SIG-M5 (cell line): Measurements from ENCODE around the gene HHIP.

Experiments
- DNase-seq: peaks from one replicate; lab custom pipeline; 2025; lab: John Stamatoyannopoulos, UW

Gene HHIP

GRCh38 chr4:144709793-144710525 lies 64.0 kb downstream of the HHIP start:
- DNase-seq, result no peak

DNA sequence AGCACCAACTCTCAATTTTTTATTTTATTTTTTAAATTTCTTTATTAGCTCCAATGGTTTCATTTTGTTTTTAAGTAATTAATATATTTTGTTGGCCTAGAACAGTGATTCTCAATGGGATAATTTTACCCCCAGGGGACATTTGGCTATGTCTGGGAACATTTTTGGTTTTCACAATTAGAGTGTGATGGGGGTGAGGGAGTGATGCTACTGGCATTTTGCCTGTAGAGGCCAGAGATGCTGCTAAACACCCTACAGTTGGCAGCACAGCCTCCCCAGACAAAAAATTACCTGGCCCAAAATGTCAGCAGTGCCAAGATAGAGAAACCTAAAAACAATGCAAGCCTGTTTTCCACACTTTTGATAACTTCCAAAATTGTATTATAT lies 64.6 kb downstream of the HHIP start:
- DNase-seq, result no peak

DNA sequence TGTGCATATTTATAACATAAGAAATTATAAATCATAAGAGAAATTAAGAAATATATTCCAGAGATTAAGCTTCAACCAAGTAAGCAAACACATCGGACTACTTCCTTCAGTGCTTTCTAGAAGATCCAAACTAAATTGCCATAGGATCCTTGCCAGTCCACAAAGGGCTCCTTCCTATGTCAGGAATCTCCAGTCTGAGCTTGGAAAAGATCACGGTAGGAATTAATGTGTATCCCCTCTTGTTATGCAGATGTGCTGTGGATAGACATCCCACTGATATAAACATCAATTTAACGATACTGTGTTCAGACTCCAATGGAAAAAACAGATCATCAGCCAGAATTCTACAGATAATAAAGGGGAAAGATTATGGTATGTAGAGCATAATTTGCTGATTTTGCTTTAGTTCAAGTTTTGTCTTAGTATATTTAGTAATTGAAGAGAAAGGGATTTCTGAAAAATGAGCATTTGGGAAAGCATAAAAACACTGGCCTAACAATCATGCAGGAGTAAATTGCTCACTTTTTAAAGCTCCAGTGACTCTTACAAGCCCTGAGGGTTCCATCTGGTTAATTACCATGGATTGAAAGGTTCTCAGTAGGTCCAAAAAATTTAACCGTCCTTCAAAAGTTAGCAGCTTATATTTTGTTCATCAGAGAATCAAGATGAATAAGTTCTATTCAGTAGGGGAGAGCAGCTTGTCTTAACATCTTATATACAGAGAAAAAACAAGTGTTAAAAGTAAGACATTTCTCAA lies 65.9 kb downstream of the HHIP start:
- no peak for DNase-seq

GRCh38 chr4:144712775-144713174 lies 66.8 kb downstream of the HHIP start:
- no peak for DNase-seq

DNA sequence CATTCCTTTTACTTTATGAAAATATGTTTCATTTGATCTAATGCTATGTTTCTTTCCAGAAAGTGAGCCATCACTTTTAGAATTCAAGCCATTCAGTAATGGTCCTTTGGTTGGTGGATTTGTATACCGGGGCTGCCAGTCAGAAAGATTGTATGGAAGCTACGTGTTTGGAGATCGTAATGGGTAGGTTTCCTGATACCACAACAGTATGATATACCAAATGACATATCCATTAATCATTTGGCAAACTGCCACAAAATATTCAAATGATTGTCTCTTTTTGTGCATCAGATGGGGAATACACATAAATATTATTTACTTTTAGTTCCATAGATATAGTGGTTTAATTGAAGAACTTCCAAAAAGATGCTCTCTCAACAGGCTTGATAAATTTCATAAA lies 68.2 kb downstream of the HHIP start:
- DNase-seq, result no peak

DNA sequence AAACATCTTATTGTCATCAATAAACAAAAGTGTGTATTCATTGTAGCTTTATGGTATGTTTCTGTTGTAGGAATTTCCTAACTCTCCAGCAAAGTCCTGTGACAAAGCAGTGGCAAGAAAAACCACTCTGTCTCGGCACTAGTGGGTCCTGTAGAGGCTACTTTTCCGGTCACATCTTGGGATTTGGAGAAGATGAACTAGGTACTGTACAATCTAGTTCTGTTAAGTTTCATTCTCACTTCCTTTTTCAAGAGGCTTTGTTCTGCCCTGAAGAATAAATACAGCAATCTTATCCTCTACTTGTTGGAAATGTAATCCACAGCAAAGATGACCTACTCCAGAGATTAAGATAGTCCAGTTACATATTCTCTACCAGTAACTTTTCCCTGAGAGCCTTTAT lies 69.3 kb downstream of the HHIP start:
- no peak for DNase-seq

DNA sequence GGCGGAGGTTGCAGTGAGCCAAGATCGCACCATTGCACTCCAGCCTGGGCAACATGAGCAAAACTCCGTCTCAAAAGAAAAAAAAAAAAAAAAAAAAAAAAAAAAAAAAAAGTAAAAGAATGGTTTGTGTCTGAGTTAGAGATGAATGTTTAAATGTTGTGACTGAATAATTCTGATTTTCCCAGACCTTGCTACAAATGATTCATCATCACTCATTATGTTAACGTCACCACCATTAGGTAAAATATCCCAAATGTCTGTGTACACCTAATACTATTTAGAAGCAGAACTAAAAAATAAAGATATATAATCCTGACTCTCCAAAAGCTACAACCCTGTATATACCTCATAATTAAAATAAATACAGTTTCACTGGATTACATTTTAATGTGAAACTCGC lies 70.8 kb downstream of the HHIP start:
- DNase-seq, result no peak

DNA sequence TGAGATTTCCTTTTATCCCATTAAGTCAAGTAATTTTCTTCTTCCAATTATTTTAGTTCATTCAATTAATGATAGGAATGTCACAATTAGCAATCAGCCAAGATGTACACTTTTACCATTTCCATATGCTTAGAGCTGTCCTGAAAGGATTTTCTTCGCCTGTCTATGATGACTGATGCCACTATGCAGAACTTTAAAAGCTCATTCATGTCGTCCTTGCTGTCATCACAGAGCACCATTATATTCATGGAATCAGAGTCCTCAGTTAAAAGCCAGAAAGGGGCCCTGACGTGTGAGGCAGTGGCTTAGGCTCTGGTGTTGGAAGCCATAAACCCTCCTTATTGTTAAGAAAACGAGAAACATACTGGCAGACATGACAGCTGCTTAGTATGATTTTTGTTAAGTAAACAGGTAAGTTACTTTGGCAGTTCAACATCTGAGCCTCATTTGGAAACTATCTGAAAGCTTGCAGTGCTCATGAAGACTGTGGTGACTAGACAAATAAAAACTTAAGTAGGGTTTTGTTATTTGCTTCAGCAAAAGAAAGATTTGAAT lies 73.1 kb downstream of the HHIP start:
- no peak for DNase-seq

GRCh38 chr4:144720491-144720890 lies 74.5 kb downstream of the HHIP start:
- no peak for DNase-seq

DNA sequence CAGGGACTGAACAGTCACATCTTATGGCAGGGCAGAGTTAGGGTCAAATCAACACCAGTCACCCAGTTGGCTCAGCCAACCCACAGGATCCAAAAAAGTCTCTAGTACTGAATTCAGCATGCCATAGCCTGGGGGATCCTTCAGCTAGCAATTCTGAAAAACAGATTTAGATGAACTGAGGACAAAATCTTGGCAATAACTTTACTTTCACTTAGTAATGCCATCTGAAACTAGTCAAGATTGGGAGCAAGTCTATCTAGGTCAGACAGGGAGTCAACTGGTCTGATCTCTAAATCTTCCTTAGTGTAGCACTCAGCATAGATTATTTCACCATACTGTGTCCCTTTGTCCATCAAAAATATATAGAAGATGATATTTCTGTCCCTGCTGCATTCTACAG lies 76.0 kb downstream of the HHIP start:
- no peak for DNase-seq

DNA sequence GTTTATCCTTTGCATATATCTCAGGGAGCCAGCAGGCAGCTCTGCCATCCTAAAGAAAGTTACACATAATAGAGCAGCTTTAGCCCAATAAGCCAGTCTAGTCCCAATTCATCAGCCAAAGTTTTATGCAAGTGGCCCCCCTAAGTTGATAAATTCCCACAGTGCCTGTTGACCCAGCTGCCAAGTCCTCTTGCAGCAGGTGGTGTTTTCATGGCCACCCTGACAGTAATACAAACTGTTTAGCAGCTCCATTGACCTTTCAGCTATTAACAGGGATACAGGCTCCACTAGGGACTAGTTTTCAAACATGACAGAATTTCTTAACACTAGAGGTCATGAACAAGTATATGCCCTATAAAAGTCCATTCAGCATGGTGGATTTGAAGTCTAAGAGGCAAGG lies 77.5 kb downstream of the HHIP start:
- no peak for DNase-seq

DNA sequence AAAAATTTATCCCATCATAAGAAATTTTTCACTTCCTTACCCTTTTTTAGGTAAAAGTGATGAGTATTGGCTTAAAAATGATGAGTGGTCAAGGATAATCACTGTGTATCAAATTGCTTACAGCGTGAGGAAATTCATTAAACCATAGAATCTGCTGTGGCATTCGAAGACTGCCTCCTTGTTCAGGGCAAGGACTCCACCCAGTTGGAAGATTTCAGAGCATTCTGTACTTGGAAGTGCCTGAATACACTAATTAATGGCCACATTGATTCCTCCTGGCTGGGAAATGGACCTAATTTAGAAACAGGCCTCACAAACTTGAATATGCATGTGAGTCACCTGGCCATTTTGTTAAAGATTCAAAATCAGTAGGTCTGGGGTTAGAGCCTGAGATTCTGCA lies 83.2 kb downstream of the HHIP start:
- no peak for DNase-seq

DNA sequence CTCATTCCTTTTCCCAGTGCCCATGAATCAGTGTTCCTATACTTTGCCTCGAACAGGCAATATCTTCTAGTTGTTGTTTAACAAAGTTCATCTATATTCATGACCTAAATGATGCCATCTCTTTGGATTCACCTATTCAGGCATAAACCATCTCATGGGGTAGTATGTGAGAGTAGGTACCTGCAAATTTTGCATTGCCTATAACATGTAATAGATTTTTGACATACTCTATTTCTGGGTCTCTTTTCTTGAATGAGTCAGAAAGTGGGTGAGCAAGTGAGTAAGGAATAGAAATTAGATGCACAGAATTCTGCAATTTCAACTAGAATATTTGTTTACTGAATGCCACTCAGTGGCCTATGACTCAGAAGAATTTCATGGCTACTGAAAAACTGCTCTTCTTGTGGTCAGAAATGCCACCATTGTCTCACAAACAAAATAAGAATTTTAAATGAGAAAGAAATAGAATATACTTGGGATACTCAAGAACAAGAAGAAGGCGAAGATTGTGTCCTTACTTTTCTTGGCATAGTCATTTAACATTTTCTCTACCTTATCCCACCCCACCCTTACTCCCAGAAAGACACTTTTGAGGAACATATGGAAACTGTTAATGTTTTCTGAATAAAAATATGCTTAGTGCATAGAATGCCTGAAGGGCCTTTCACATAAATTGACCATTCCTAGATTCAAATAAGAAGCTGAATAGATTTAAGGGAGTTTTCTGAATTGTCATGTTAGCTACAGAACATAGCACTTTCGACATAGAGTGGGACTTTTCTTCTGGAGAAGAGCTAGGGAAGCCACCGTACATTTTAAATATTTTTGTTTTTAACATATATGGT lies 86.8 kb downstream of the HHIP start:
- no peak for DNase-seq

DNA sequence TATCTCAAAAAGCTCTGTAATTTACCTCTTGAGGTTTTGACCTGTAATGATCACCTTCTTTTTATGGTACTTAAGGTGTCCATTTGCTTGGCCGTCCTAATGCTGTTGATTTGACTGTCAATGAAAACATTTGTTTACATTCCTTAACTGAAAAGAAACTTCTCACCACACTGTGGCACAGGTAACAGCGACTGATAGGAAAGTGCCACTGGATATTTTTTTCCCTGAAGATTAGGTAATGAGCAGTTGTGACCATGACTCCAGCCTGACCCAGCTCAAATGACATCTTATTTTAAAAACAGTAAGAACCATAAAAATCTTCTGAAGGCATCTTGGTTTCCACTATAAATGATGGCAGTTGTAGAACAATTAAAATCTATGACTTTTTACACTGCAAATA lies 87.6 kb downstream of the HHIP start:
- DNase-seq, result no peak

- no peak for DNase-seq
Measured at GRCh38 chr4:144734522-144734921, 88.6 kb downstream of the HHIP start.

- no peak for DNase-seq
Measured at GRCh38 chr4:144738649-144739048, 92.7 kb downstream of the HHIP start.

- no peak for DNase-seq
Measured at GRCh38 chr4:144739511-144740033, 93.6 kb downstream of the HHIP start.

- no peak for DNase-seq
Measured at GRCh38 chr4:144740316-144740715, 94.4 kb downstream of the HHIP start.

DNA sequence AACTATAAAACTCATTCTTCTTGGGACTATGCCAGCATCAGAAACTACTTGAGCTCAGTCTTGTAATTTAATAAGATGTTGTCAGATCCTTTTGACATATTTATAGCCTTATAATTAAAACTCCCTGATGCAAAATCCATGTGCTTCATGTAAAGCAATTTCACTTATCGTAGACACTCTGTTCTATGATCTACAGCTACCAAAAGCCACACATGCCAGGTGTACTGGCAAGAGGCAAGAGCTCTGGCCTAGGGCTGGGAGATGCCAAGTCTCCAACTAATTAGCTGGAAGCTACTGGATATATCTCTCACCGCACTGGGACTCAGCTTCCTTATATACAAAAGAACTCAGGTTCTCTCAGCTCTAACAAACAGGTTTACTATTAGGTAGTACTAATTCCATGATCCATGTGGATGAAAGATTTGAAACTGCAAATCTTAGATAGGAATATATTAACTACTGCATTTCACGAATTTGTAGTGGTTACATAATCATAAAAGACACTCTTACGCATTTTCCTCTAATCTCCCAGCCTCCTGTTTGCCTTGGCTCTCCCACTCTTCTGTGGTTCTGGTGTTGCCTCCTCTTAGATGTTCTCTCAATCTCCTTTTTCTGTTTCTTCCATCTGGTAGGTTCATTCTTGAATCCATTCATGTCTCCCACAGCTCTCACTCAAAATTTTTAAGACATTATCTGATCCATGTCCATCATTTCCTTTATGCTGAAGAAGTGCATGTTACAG lies 103.0 kb downstream of the HHIP start:
- DNase-seq, result no peak

GRCh38 chr4:144750348-144750747 lies 104.4 kb downstream of the HHIP start:
- DNase-seq, result no peak

GRCh38 chr4:144754562-144755410 lies 108.8 kb downstream of the HHIP start:
- no peak for DNase-seq
